WI38 (cell line): ENCODE data around the gene CAPN2.
A peak's percentile ranks its signal among the peaks of the same experiment; 100 is the strongest.

Experiments
- H3K4me3 ChIP-seq: 2 replicates; pipeline ENCODE4 v1.5.1; 2011; ENCODE audit warnings: low read depth, mild to moderate bottlenecking, control low read depth, low read length
- CTCF ChIP-seq: IDR thresholded peaks from 2 replicates; pipeline ENCODE4 v1.5.1; 2012; ENCODE audit warnings: low read depth, mild to moderate bottlenecking, control low read depth, low read length

Gene CAPN2

GRCh38 chr1:223714421-223714724 is 2.0 kb downstream of the CAPN2 start:
- TF ChIP-seq CTCF: no peak
- peak overlapping the region; percentile 70 for H3K4me3 ChIP-seq

GRCh38 chr1:223714849-223715603 is 2.7 kb downstream of the CAPN2 start:
- no peak for TF ChIP-seq CTCF
- peak overlapping the region; percentile 70 for H3K4me3 ChIP-seq

GRCh38 chr1:223715604-223716172 is 3.3 kb downstream of the CAPN2 start:
- H3K4me3 ChIP-seq: peak overlapping the region; percentile 70
- TF ChIP-seq CTCF: no peak; the same call in 1 of the 2 replicates

GRCh38 chr1:223716302-223716862 is 4.0 kb downstream of the CAPN2 start:
- H3K4me3 ChIP-seq: peak overlapping the region; percentile 18; the same call in 1 of the 2 replicates
- no peak for TF ChIP-seq CTCF

- no peak overlapping the region for H3K4me3 ChIP-seq
Observed at GRCh38 chr1:223717123-223717522, 4.8 kb downstream of the CAPN2 start.

GRCh38 chr1:223717695-223718363 is 5.5 kb downstream of the CAPN2 start:
- H3K4me3 ChIP-seq: no peak overlapping the region
- no peak for TF ChIP-seq CTCF

More at GRCh38 chr1:223717123-223717522, 4.8 kb downstream of the CAPN2 start:
- no peak for TF ChIP-seq CTCF

GRCh38 chr1:223718850-223719249 is 6.5 kb downstream of the CAPN2 start:
- no peak for TF ChIP-seq CTCF
- no peak overlapping the region for H3K4me3 ChIP-seq
